T follicular helper cell (primary cell): Measurements from ENCODE around the gene IQSEC2.

Source experiments
- DNase-seq: peaks from one replicate; pipeline ENCODE4 v3.0.0-alpha.2; 2020; ENCODE audit warnings: low read depth
- total RNA-seq, 2 experiments: gene quantifications; one replicate each; lab custom pipeline; 2026; lab: John Stamatoyannopoulos, UW

The IQSEC2 gene
- total RNA-seq = 0.52 to 1.3 reads per million in 2 experiments

DNA sequence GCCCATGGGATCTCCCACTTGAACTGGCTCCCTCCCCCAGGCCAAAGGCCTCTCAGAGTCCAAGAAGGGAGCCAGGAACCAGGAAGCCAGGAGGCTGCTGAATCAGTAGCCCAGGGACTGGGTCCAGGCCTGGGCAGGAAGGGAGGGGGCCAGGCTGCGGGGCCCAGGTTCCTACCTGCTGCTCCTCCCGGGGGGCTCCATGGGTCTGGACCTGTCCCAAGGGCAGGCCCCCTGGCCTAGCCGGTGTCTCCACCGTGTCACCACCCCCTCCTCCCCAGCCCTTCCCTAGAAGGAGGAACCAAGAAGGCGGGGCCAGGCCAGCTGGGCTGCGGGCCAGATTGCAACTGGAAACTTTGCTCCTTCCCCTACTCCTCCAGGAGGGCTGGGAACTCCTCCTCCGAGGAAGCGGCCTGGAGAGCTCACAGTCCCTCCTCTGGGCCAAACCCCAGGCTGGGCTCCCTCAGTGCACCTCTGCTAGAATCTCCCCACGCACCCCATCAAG is at the start of gene IQSEC2:
IQSEC2 (minus strand) TSS at position 264 of the 502 bp plus-strand sequence.
- DNase-seq = no peak

DNA sequence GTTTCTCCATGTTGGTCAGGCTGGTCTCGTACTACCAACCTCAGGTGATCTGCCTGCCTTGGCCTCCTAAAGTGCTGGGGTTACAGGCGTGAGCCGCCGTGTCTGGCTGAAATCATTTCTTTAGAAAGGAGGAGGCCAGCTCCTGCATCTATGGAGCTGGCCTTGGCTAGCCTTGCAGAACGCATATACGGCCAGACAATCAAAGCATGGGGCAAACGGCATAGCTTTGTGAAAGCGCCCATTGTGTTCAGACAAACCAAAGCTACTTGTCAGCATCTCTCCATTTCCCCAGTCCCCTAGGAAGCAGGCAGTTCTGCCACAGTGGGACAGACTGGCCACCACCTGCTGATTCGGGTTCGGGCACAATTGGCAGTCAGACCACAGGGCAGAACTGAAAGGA is 48.9 kb upstream of the IQSEC2 start:
- no peak for DNase-seq

DNA sequence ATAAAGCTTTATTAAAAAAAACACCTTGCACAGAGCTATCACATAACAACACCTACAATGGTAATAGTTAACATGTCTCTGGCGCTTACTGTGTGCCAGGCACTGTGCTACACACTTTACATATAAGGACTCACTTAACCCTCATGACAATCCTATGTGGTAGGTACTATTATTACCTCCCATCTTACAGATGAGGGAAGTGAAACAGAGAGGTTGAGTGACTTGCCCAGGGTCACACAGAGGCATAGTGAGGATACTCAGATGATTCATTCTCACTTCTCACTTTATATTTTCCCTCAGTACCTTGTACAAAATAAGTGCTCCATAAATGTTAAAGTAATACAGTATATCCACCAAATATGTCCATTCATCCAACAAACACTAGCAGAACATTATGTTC is 43.4 kb upstream of the IQSEC2 start:
- DNase-seq = no peak

DNA sequence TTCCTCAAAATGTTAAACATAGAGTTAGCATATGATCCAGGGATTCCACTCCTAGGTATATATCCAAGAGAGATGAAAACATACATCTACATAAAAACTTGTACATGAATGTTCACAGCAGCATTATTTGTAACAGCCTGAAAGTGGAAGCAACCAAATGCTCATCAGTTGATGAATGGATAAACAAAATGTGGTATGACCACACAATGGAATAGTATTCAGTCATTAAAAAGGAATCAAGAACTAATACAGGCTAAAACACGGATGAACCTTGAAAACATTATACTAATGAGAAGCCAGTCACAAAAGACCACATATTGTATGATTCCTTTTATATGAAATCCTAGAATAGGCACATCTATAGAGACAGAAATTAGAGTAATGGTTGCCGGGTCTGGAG is 42.7 kb upstream of the IQSEC2 start:
- DNase-seq = no peak

DNA sequence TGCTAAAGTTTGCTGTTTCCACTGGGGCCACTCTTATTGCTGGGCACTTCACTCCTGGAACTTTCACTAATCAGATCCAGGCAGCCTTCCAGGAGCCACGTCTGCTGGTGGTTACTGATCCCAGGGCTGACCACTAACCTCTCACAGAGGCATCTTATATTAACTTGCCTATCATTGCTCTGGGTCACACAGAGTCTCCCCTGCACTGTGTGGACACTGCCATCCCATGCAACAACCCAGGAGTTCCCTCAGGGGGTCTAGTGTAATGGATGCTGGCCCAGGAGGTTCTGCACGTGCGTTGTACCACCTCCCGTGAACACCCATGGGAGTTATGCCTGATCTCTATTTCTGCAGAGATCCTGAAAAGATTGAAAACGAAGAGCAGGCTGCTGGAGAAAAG is 41.8 kb upstream of the IQSEC2 start:
- no peak for DNase-seq

DNA sequence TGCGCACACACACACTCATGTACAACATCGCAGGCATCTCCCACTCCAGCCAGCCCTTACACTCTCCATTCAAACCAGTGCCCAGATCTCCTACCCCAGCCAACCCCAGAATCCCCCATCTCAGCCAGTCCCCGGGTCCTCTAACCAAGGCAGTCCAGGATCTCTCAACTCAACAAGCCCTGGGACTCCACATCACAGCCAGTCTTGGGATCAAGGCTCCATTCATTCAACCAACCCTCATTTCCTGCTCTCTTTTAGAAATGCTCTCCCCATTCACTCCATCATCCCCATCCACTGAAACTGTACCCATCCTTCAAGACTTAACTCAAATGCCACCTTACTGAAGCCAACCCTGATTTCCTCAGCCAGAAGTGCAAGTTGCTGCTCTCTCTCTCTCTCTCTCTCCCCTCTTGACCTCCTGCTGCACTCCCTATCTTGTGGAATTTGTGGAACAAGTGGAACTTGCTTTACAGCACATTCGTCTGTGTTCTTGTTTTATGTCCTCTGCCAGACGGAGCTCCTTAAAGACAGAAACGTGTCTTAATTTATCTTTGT is 40.6 kb upstream of the IQSEC2 start:
- no peak for DNase-seq

DNA sequence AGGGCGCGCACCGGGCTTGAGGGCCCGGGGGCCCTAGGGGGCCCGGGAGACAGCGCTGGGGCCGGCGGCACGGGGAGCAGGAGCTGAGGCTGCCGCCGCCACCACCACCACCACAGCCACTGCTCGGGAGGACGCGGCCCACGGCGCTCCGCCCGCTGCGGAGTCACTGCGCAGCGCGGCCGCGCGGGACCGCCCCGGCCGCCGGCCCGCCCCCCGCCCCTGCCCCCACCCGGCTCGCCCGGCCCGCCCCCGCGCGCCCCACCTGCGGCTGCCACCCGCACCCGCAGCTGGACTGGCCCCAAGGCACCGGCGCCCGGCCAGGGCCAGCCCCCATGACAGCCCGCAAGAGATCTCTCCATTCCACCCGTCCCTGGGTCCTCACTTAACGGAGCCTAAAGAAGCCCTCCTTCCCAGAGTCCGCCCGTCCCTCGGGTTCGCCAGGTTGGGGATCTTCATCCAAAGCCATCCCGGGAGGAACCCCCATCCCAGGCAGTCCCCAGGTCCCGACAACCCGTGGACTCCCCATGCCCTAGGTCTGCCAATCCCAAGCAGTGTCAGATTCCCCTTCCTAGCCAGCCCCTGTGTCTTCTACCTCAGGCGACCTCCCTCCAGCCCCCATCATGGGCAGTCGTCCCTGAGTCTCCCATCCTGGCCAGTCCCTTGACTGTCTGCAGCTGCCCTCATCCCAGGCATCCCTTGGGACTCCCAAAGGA is 40.0 kb upstream of the IQSEC2 start:
- no peak for DNase-seq

DNA sequence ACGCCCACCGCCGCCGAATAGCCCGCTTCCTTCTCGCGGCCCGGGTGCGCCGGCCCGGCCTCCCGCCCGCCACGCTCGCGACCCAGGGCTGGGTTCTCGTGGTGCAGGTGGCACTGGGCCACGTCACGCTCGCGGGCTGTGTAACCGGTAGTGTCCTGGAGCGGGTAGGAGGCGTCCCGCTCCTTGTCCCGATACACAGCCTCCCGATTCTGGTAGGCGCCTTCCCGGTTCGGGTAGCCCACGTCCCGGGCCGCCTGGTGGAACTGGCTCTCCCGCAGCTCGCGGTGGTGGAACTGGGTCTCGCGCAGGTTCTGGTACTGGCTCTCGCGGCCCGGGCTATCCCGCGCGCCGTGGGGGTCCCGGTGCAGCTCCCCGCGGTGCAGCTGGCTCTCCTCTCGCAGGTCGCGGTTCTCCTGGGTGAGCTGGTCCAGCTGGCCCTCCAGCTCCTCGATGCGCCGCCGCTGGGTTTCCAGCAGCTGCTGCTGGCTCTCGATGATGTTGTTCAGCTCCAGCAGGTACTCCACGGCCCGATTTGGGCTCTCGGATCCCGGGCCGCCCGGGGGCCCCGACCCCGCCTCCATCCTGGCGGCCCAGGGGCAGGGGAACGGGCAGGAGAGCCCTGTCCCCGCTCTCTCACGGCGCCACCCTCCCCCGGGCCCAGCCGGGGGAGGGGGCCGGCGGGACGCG is 39.3 kb upstream of the IQSEC2 start:
- DNase-seq = peak; percentile 7

DNA sequence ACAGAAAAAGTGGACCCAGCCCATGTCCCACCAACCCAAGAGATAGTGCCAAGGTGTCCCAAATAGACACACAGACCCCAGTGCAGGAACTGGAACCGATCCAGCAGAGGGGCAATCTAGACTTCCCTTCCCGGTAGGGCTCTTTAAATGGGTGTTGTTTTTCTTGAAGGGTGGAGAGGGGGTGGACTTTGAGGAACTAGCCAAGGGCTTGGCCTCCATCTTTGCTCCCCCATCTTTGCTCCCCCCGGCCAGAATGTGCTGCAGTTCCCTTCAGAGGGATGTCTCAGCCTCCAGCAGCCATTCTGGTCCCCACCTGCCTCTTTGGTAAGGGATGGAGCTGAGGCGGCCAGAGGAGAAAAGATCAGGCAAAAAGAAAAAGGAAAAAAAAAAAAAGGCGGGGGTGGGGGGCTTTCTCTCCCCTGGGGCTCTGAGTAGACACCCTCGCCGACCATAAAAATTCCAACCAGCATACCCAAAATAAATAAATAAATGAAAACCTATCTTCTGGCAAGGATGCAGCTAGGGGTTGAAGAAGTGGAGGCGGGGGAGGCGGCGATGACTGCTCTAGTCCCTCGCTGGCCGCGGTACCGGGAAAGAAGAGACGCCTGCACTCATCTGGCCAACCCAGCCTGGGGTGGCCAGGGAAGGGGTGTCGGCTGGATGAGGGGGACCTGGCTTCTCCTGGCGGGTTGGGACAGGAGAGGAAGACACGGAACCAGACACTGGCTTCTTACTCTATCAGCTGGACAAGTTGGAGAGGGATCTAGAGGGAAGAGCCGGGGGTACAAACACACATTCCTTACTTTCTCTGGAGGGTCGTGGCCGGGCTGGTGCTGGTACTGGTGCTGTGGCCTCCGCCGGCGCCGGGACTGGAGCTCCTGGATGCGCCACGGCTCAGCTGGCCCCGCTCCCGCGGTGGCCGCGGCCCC is 38.5 kb upstream of the IQSEC2 start:
- DNase-seq = no peak

DNA sequence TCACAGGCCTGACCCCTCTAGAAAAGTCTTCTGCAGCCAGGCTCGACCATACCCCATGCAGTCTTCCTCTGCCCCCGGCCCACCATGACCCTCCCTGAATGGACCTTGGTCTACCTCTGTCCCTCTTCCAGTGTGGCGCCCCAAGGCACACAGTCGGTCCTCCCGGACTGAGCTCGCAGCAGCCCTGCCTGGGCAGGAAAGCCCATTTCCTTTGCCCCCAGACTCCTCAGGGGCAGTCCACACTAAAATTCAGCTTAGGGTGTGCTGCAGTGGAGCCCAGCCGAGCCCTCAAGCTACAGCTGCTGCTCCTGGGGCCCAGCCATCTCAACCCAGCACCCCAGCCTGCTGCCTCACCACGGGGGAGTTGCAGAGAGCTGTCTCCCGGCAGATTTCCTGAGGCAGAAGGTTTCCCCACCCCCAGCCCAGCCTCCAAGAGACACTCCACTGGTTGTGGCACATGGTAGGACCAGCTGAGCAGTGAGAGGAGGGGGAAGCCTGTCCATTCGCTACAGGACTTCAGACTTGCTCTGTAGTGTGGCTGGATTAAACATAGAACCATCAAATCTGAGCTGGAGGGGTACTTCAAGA is 37.5 kb upstream of the IQSEC2 start:
- DNase-seq = no peak

DNA sequence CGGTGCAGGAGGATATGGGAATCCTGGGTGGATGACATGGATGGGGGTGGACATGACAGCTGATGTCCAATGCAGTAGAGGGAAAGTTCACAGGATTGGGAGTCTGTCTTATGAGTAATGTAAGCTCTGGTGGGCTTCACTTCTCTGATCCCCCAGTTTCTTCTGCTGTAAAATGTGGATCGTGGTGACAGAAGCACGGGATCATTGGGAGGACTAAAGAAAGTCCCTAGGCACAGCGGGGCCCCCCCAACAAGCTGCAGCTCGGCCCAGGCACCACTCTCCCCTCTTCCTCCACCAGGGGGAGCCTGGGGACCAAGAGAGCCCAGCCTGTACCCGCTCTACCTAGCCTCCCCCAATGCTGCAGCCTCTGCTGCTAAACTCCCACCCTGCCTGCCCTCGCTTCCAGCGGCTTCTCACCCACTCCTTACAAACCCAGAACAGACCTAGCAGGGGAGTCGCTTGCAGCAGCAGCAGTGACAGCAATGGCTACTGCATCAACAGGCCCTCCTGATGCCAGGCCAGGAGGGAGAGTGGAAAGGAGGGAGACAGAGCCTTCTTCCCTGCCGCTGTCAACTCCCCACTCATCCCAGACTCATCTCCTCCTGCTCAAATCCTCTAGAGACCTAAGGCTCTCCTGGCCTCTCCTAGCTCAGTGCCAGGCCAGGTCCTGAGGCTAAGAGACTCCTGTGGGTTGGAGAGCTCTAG is 36.1 kb upstream of the IQSEC2 start:
- peak; percentile 58 for DNase-seq

DNA sequence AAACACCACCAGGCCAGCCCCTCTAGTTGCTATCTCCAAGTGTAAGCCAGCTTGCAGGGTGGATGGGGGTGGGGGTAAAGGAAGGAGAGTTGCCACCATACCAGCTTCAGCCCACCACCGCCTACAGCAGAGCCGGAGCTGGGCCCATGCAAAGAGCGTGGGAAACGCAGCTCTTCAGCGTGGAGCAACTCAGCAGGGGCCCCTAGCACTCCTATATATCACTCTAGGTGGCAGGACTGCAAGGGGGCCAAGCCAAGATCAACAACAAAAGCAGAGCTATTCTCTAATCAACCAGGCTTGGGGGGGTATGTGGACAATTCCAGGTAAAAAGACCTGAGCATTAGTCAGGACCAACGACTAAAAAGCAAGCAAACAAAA is 35.5 kb upstream of the IQSEC2 start:
- DNase-seq = no peak

DNA sequence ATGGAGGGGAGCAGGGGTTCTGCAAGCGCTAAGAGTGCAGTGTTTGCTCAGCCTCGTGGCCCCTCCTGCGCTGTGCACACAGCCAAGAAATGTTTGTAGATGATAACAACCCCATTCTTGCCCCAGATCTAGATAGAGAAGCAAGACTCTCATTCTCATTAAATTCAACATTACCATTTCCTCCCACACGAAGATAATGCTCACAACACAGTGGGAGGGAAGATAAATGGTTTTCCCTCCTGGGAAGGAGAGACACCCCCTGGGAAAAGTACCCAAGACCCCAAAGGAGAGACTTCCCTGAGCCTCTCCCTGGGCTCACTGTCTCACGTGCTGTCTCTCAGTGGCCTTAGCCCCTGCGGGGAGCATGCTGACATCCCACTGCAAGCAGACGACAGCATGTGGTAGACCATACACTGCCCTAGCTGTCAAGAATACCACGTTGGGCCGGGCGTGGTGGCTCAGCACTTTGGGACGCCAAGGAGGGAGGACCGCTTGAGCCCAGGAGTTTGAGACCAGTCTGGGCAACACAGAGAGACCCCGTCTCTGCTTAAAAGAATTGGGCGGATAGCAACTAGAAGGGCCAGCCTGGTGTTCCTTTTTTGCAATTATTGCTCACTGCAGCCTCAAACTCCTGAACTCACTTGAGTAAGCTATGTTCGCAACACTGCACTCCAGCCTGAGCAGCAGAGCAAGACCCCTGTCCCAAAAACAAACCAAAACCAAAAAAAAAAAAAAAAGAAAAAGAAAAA is 34.9 kb upstream of the IQSEC2 start:
- no peak for DNase-seq

DNA sequence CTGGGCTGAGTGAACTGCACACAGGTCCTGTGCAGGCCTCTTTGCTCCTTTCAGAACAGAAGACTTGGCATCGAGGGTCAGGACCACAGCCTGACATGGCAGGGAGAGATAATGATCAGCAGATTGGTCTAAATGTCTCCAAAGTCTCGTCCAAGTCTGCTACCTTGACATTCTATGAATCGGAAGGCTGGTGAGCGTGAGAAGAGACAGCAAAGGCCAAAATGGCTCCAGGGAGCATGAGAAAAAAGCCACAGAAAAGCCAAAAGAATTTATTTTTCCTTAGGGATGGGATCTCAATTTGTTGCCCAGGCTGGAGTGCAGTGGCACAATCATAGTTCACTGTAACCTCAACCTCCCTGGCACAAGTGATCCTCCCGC is 32.3 kb upstream of the IQSEC2 start:
- DNase-seq = no peak

DNA sequence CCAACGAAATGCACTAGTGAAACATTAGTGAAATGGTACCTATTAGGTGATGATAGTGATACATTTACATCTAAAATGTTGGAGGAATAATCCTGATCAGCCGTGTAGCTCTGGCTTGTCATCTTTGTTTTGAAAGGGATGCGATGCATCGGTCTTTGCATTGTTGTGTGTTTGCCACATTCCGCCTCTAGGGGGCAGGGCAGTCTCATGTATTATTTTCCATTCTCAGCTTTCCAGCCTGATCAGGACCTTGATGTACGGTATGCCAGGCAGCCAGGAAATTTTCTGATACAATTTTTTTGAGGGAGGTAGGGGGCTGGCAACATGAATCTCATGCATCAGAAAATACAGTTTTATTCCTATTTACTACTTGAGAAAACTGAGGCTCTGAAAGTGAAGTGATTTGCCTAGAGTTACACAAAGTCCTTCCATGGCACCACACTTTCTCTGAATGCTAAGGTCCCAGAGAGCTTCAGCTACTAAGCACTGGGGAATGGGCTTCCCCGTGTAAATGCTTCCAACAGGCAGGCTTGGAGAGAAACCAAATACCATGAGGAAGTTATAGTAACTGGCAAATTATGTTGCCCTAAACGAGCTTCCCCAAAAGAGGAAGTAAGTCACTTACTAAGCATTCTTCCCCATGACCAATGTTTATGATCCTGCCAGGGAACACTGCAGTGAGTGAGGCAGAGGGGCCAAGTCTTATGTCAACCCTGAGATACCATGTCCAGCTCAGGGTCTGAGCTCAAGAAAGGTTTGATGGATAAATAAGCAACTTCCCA is 31.8 kb upstream of the IQSEC2 start:
- DNase-seq = peak; percentile 46

DNA sequence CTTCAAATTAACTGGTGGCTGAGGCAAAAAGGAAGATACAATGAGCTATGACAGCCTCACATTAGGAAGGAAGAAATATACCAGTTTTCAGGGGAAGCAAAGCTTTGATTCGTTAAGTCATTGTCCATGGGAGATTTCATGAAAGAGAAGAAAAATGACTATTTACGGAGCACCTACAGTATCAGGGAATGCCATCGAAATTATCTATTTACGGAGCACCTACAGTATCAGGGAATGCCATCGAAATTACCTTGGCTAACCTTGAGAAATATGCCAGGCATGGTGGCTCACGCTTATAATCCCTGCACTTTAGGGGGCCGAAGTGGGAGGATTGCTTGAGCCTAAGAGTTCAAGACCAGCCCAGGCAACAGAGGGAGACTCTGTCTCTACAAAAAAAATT is 28.5 kb upstream of the IQSEC2 start:
- no peak for DNase-seq

DNA sequence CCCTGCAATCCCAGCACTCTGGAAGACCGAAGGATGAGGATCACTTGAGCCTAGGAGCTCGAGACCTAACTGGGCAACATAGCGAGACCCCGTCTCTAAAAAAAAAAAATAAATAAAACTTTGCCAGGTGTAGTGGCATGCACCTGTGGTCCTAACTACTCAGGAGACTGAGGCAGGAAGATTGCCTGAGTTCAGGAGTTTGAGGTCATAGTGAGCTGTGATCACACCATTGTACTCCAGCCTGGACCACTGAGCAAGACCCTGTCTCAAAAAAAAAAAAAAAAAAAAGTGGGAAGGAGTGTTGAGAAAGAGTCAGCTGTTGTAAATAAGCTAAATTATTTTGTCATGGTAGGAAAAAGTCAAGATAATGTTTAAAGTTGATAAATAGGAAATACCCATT is 27.5 kb upstream of the IQSEC2 start:
- DNase-seq = no peak

DNA sequence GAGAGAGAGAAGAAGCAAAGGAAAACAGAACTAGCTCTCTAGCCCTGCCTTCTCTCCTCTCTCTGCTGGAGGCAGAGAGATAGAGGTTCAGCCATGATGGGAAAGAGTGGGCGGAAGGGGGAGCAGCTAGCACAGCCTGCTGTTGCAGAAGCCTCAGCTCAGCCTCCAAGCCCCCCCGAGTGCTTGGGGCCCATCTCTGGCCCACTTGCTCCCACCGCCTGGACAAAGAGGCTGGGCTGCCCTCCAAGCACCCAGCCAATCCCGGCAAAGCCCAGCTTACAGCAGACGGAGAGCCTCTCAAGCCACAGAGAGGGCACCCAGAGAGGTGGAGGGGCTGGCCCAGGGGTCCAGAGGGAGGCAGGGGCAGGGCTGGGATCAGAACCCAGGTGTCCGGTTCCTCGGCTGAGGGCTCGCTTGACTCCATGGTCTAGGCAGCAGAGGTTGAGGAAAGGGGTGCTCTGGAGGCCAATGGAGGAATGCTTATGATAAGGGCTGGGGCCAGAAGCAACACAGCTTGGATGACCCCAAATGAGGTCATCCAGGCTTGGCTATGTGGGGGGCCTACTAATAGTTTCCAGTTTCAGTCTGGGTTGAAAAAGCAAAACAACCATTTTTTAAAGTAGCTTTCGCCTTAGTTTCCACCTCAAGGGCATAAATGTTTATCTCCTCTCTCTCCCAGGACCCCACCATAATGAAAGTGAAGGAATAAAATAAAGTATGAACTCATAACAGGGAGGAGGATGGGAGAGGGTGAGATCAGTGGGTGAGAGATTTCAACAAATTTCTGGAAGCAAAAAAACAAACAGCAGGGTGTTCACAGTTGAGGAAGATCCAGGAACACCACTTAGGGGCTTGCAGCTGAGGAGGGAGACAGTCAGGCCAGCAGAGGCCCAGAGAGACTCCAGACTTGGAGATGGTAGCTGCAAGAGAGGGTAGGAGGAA is 24.9 kb upstream of the IQSEC2 start:
- DNase-seq = no peak
